Osteocyte (in vitro differentiated cells): ENCODE measurements around the gene USP40. TPM values are rescaled to one million over a fixed set of nuclear protein-coding genes. Genes with fewer than 3 reads are reported as not detected.

Experiments
- DNase-seq: peaks from one replicate; pipeline ENCODE4 v3.0.0; 2021; ENCODE audit warnings: mixed read lengths; ENCODE audit not compliant: unreplicated experiment; ENCODE audit errors: extremely low spot score
- H3K27ac Mint-ChIP-seq: one replicate; pipeline ENCODE4 v1.8.0; 2021; ENCODE audit warnings: mild to moderate bottlenecking, mixed read lengths; ENCODE audit not compliant: unreplicated experiment
- H3K27me3 Mint-ChIP-seq: one replicate; pipeline ENCODE4 v1.8.0; 2021; ENCODE audit warnings: mixed read lengths; ENCODE audit not compliant: unreplicated experiment
- H3K36me3 Mint-ChIP-seq: one replicate; pipeline ENCODE4 v1.8.0; 2021; ENCODE audit warnings: mixed read lengths; ENCODE audit not compliant: unreplicated experiment
- H3K4me1 Mint-ChIP-seq: one replicate; pipeline ENCODE4 v1.8.0; 2021; ENCODE audit warnings: mixed read lengths; ENCODE audit not compliant: unreplicated experiment
- H3K4me3 Mint-ChIP-seq: one replicate; pipeline ENCODE4 v1.8.0; 2021; ENCODE audit warnings: mild to moderate bottlenecking, moderate library complexity, mixed read lengths; ENCODE audit not compliant: unreplicated experiment
- H3K9me3 Mint-ChIP-seq: one replicate; pipeline ENCODE4 v1.8.0; 2021; ENCODE audit warnings: mixed read lengths; ENCODE audit not compliant: unreplicated experiment
- CTCF ChIP-seq: fragments of 200-600 bp; sonication (generic); IDR thresholded peaks from 2 replicates; pipeline ENCODE4 v1.5.0; 2021; ENCODE audit warnings: antibody characterized with exemption, mild to moderate bottlenecking, moderate library complexity
- total RNA-seq: library from RNA; stranded (reverse); gene quantifications from 2 replicates; pipeline ENCODE4 v1.2.1, GENCODE V29; 2021

USP40 gene
- total RNA-seq, 1 donor from 2014 or later = 36.4 TPM

- no peak overlapping the region for H3K4me3 Mint-ChIP-seq
- H3K9me3 Mint-ChIP-seq = no peaks in the 10 kb centered on the region
- H3K27me3 Mint-ChIP-seq = no peaks in the 10 kb centered on the region
- no peak for DNase-seq
- no peak overlapping the region for H3K27ac Mint-ChIP-seq
- no peak for TF ChIP-seq CTCF
- H3K4me1 Mint-ChIP-seq = no peaks in the 10 kb centered on the region
- H3K36me3 Mint-ChIP-seq = peaks cover 27% of the 10 kb centered on the region
Measured at GRCh38 chr2:233462202-233462785, 104.3 kb downstream of the USP40 start.

GRCh38 chr2:233461481-233461891 lies 105.1 kb downstream of the USP40 start:
- H3K4me3 Mint-ChIP-seq = no peak overlapping the region
- no peaks in the 10 kb centered on the region for H3K4me1 Mint-ChIP-seq
- peaks cover 27% of the 10 kb centered on the region for H3K36me3 Mint-ChIP-seq
- no peaks in the 10 kb centered on the region for H3K9me3 Mint-ChIP-seq
- DNase-seq = no peak
- no peaks in the 10 kb centered on the region for H3K27me3 Mint-ChIP-seq
- no peak for TF ChIP-seq CTCF
- no peak overlapping the region for H3K27ac Mint-ChIP-seq

GRCh38 chr2:233460726-233461441 lies 105.7 kb downstream of the USP40 start:
- DNase-seq = no peak
- peaks cover 26% of the 10 kb centered on the region for H3K36me3 Mint-ChIP-seq
- no peak overlapping the region for H3K27ac Mint-ChIP-seq
- TF ChIP-seq CTCF = no peak
- no peaks in the 10 kb centered on the region for H3K9me3 Mint-ChIP-seq
- H3K4me1 Mint-ChIP-seq = no peaks in the 10 kb centered on the region
- H3K27me3 Mint-ChIP-seq = no peaks in the 10 kb centered on the region
- H3K4me3 Mint-ChIP-seq = no peak overlapping the region

- no peaks in the 10 kb centered on the region for H3K9me3 Mint-ChIP-seq
- H3K4me1 Mint-ChIP-seq = no peaks in the 10 kb centered on the region
- no peak for TF ChIP-seq CTCF
- no peak overlapping the region for H3K27ac Mint-ChIP-seq
- DNase-seq = no peak
- H3K27me3 Mint-ChIP-seq = no peaks in the 10 kb centered on the region
- H3K4me3 Mint-ChIP-seq = no peak overlapping the region
- H3K36me3 Mint-ChIP-seq = peaks cover 39% of the 10 kb centered on the region
Measured at GRCh38 chr2:233459426-233459825, 107.2 kb downstream of the USP40 start.

- Mint-ChIP-seq H3K9me3 (no peaks in the 10 kb centered on the region), H3K4me3 (no peak overlapping the region), H3K4me1 (no peaks in the 10 kb centered on the region), H3K36me3 (peaks cover 41% of the 10 kb centered on the region), H3K27ac (no peak overlapping the region), H3K27me3 (no peaks in the 10 kb centered on the region)
- TF ChIP-seq CTCF = no peak
- DNase-seq = no peak
Measured at GRCh38 chr2:233458826-233459225, 107.8 kb downstream of the USP40 start.
